ENCODE results near the gene PRR7.
"Not testable (repeated sequence)": the region's sequence is repeated elsewhere in the genome, so short reads cannot be mapped to it uniquely, and the experiment has no call there.

The PRR7 gene

DNA sequence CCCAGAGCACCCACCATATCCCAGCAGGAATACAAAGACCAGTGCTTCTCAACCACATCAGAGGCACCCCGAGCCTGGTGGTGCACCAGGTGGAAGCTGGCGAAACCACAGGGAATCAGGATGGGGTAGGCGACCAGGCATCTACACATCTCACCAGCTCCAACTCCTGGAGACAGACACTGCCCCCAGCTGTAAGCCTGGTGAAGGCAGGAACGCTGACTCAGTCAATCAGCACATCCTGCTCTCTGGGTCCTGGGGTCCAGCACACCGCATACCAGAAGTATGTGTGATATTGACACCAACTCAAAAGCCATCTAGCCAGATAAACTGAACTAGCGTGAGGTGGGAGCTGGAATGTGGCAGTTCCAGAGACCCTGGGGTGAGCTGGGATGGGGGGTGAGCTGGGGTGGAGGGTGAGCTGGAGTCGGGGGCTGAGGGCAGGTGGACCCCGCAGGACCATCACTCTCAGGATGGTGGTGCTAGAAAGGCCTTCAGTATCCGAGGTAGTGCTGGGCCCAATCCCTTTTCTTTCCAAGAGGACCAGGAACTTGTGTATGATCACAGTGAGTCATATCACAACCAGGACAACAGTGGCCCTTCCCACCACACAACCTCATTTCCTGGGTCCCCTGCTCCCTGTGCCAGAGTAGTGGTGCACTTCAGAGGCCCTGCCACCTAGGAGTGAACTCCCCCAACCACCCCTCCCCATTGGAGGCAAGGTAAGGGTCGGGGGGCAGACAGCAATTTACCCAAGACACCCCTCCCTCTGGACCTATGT lies 24.3 kb downstream of the PRR7 start:
- no peak for DNase-seq

DNA sequence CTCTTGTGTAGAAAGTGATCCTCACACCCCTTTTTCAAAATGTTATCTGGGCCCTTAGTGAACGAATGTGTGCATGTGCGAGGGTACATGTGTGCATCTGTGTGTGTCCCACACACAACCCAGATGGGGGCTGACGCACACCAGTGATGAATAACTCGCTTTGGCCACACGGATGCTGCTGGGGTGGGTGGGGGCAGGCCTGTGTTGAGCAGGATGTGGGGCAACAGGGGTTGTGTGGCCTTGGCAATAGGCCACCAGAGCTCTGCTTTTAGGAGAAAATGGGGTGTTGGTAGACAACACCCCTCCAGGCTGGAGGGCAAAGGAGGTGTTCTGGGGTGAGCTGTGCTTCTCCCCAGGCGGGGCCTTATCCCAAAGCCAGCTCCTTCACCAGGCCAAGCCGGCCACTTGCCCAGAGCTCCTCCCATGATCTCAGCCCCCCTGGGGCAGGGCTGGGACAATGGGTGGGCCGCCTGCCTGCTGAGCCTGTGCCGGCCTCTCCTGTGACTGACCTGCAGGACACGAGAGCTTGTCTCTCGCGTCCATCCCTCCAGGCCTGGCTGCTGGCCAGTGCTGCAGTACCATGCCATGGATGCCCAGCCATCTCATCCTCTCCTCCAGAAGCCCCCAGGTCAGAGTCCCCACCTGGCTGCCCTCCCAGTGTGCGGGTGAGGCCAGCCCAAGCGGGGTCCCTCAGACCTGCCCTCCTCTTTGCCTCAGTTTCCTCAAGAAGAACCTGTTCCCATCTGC lies 25.2 kb downstream of the PRR7 start:
- no peak for DNase-seq

DNA sequence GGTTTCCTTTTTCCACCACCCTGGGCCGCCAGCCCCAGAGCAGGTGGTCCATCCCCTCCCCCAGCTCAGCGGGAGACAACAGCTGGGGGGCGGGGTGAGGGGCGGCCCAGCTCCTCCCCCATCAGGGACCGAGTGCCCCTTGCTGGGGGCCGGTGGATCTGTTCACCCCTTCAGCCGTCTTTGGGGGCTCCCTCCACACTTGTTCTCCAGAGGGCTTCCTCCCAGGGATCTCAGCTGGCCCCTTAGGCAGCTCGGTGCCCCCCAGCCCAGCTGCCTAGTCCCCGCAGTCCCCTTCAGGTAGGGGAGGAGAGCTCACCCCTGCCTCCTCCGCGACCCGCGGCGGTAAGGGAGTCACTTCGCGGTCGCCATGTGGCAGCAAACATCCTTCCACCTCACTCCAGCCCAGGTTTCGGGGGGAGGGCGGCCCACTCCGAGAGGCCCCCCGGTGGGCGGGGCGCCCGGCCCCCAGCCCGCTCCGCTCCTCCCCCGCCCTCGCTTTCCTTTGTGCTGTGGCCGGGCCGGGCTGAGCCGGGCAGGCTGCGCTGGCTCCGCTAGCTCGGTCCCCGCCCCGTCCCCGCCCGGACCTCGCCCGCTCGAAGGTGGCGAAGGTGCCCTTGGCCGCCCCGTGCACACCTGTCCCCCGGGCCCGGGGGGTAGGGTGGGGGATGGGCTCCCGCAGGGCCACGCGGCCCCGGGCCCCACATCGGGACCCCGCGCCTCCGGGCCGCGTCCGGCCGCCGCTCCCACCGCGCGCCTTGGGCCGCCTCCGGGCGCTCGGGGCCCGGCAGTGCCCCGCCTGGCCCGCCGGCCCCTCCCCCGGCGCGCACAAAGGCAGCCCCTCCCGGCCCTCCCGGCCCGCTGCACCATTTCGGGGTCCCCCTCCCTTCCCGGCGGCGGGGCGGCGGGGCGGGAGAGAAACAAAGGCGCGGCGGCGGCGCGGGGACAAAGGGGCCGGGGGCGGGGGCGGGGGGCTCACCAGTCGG lies 26.1 kb downstream of the PRR7 start:
- peak; percentile 79 for DNase-seq

DNA sequence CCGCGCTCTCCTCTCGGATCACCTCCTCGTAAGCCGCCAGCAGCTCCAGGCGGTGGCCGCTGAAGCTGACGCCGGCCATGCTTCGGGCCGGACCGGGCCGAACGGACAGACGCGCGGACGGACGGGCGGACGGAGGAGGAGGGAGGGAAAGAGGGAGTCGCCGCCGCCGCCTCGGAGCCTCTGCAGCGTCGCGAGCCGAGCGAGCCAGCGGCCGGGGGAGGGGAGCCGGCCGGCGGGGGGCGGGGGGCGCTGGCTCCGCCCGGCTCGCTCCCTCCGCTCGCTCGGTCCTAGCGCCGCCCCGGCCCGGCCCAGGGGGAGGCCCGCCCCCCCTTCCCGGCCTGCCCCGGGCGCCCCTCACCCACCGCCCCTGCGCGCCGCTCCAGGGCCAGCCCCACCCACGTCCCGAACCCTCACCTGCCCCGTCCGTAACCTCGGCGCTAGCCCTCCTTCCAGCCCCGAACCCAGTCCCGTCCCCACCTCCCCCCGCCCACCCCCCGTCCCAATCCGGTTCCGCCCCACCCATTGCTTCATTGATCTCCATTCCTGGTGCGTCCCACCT lies 26.9 kb downstream of the PRR7 start, which contains the start of gene DBN1:
DBN1 (minus strand) TSS at position 192 of the 559 bp plus-strand sequence; CDS start at position 79, 113 bp downstream.
- peak; percentile 81 for DNase-seq

- DNase-seq = no peak
These were observed 27.4 kb downstream of the PRR7 start for GRCh38 chr5:177474002-177474476.

DNA sequence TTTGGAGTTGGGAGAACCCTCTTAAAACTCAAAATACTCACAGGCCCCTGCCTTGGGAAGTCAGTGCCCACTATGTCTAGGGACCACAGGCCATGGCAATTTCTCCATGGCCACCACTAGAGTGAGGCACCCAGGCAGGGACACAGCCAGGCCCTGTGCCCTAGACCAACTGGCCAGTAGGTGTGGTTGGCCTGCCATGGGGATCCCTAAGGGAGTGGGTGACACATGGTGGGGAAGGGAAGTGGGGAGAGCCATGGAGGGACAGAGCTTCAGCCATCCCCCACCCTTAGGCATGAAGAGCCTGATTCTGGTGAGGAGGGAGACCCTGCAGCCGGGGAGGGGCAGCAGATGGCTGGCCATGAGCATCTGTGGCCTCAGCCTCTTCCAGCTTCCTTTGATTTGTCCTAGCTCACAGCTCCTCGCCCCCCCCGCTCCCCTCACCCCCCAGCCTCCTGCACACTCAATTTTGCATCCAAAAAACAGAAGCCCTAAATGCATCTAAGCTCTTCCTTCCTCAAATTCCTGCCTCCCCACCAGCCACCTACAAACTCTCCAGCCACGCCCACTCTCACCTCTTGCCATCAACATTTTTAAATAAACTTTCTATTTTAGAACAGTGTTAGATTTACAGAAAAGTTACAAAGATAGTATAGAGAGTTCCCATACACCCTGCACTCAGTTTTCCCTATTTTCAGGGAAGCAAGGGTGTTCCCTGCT lies 28.4 kb downstream of the PRR7 start:
- no peak for DNase-seq

GRCh38 chr5:177475563-177476427 lies 29.2 kb downstream of the PRR7 start:
- DNase-seq = no peak

- no peak for DNase-seq
These were observed 30.1 kb downstream of the PRR7 start for GRCh38 chr5:177476531-177477233.

- no peak for DNase-seq
These were observed 31.3 kb downstream of the PRR7 start for GRCh38 chr5:177477701-177478477.

DNA sequence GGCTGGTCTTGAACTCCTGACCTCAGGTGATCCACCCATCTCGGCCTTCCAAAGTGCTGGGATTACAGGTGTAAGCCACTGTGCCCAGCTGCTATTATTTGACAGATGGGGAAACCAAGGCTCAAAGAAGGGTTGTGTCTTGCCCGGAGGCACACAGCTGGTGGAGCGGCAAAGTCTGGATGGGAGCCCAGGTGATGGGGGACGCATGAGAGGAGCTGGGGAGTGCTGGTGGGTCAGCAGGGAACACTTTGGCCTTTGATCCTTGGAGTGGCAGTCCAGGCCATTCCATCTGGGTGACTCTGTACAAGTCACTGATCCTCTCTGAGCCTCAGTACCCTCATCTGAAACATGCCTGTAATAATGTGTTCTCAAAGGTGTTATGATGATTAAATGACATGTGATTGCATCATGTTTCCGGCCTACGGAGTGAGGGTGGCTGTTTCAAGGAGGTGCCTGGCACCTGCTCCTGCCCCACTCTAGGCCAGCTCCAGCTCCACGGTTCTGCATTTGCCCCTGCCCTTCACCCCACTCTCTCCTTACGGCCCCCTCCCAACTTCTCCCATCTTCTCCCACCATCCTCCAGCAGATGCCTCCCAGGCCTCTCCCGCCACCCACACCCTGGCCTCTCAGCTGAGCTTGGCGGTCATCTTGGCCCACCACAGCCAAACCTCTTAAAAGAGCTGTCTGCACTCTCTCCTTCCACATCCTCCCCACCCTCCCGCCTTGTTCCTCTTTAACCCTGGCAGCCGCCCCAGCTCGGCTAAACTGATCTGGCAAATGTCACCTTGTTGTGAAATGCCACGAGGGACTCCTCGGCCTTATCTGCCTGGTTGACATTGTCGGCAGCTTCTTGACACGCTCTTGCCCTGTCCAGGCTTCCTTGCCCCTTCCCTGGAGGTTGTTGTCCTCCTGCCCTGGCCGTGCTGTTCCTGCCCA lies 32.4 kb downstream of the PRR7 start:
- DNase-seq = no peak

DNA sequence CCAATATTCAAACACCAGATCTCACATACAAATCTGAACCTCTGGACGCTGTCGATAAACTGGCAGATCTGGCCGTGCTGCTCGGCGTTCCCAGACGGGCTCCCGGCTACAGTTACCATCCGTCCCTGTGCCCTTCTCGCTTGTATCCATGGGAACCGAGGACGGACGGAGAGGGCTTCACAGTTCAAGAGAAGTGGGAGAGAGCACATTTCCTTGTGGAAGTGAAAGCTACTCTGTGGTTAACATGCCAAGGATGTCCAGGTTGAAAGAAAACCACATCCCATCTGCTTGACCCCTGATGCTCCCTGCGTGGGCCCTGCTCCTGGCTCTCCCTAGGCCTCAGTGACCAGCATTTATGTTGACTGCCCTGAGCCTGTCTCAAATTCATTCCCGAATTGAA lies 33.2 kb downstream of the PRR7 start:
- DNase-seq = no peak

DNA sequence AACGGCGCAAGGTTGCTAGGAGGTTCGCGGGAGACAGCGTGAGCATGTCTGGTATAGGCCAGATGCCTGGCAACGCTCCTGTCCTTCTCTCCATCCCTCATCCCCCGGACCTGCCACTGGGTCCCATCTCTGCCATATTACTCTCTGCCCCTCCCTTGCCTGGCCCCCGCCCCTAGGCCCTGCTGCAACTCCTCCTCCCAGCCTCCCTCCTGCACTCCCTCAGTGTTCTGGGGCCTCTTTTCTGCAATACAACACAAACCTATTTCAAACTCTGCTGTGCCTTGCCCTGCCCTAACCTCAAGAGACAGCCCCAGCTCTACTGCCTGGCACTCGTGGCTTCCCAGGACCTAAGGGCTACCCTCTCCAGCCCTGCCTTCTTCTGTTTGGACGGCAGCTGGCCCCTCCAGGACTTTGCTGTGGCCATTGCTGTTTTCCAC lies 35.8 kb downstream of the PRR7 start:
- DNase-seq = no peak

GRCh38 chr5:177483042-177483441 lies 36.4 kb downstream of the PRR7 start:
- DNase-seq = no peak

DNA sequence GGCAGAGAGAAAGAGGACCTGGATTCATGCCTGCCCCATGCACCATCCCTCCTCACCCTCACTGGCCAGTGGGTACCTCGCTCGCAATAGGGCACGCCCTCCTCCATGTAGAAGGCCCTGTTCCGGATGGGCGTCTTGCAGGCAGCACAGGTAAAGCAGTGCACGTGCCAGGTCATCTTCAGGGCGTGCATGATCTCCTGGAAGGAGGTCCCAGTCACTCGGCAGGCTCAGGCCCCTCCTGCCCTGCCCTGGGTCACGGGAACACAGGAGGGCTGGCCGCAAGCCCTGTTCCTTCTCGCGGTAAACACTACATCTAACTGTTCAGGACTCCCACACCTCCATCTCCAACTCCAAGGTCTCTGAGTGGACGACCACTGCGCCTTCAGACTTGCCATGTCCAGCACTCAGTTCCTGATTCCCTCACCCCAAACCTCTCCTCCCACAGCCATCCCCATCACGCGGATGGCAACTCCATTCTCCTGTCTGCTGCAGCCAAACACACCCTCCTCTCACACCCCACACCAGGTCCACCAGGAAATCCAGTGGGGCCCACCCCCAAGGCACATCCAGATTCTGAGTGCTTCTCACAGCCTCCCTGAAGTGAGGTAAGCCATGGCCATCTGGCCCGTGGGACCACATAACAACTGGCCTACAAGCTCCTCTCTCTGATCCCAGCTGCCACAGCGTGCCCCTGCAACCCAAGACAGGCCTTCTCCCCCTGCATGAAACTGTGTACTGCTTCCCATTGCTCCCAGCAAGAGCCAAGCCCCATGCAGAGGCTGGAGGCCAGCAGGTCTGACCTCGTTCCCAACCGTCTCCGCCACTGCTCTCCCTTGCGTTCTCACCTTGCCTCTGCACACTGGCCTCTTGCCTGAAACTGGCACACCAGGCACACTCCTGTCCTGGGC lies 37.6 kb downstream of the PRR7 start:
- no peak for DNase-seq

- DNase-seq = no peak
These were observed 38.4 kb downstream of the PRR7 start for GRCh38 chr5:177484902-177485549.

DNA sequence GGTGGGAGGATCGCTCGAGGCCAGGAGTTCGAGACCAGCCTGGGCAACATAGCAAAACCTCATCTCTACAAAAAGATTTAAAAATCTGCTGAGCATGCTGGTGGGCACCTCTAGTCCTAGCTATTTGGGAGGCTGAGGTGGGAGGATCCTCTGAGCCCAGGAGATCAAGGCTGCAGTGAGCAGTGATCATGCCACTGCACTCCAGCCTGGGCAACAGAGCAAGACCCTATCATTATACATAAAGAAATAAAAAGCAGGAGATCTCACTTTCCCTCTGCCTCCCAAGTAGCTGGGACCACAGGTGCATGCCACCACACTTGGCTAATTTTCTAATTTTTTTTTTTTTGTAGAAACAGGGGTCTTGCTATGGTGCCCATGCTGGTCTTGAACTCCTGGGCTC lies 39.1 kb downstream of the PRR7 start:
- DNase-seq = not testable (repeated sequence)

All from retina (tissue), 1 donor.